Thyroid gland (tissue), 4 donors: ENCODE results near the gene LRBA. TPM values are rescaled to one million over a fixed set of nuclear protein-coding genes. Genes with fewer than 3 reads are reported as not detected.
"Not testable (repeated sequence)": the region's sequence is repeated elsewhere in the genome, so short reads cannot be mapped to it uniquely, and the experiment has no call there.

ENCODE experiments used
- DNase-seq, 2 donors: peaks; one replicate each; pipeline ENCODE4 v3.0.0-alpha.2; 2019
- H3K27ac ChIP-seq, 3 donors: fragments of 200-600 bp; sonication (generic); 1 replicate in 2 of 3; 2 replicates in 1 of 3; pipeline ENCODE4 v1.5.1; 2016 to 2019; ENCODE audit warnings: mild to moderate bottlenecking in 1 of 3, moderate library complexity in 1 of 3
- H3K27me3 ChIP-seq: fragments of 200-600 bp; sonication (generic); one replicate; pipeline ENCODE4 v1.5.1; 2019
- H3K36me3 ChIP-seq, 2 donors: fragments of 200-600 bp; sonication (generic); one replicate each; pipeline ENCODE4 v1.5.1; 2016 to 2019
- H3K4me1 ChIP-seq, 2 donors: fragments of 200-600 bp; sonication (generic); one replicate each; pipeline ENCODE4 v1.5.1; 2017 to 2019
- H3K4me3 ChIP-seq, 3 donors: fragments of 200-600 bp; sonication (generic); replicated peaks in 1 of 3; 1 replicate in 2 of 3; 2 replicates in 1 of 3; pipeline ENCODE4 v1.5.1; 2016; ENCODE audit warnings: mild to moderate bottlenecking in 1 of 3
- H3K9me3 ChIP-seq: fragments of 200-600 bp; sonication (generic); one replicate; pipeline ENCODE4 v1.5.1; 2017
- POLR2A ChIP-seq, 2 donors: fragments of 450-650 bp; IDR thresholded peaks; one replicate each; pipeline ENCODE4 v1.6.1; 2017; ENCODE audit warnings: antibody characterized with exemption in 2 of 2, mild to moderate bottlenecking in 2 of 2, moderate library complexity in 1 of 2
- WGBS, 2 donors: methylation state at CpG; one replicate each; pipeline ENCODE4 v1.1.5; 2017; 5-methylcytosine and 5-hydroxymethylcytosine counted together
- intact Hi-C: fragments of 100-400 bp; cut with DNase I; formaldehyde crosslinking; loops from one replicate; pipeline ENCODE4 v1.15.1; 2023
- total RNA-seq, 4 donors: library from RNA; depleted of rRNA; stranded (reverse); fragments of >200 nt; gene quantifications; one replicate each; pipeline ENCODE4 v1.2.3, GENCODE V29; 2016
- TF ChIP-seq, protein P1 (sequence below), 6 experiments: fragments of 200-600 bp in 3 of 6; fragments of 450-650 bp in 3 of 6; sonication (generic) in 3 of 6; IDR thresholded peaks; one replicate each; pipeline ENCODE4 v1.5.1; 2016 to 2019; ENCODE audit warnings: antibody characterized with exemption in 6 of 6, mild to moderate bottlenecking in 2 of 6, inconsistent platforms in 1 of 6, moderate library complexity in 1 of 6

LRBA gene
- total RNA-seq, 4 donors from 2014 or later = 98.9 to 127 (median 113) TPM

DNA sequence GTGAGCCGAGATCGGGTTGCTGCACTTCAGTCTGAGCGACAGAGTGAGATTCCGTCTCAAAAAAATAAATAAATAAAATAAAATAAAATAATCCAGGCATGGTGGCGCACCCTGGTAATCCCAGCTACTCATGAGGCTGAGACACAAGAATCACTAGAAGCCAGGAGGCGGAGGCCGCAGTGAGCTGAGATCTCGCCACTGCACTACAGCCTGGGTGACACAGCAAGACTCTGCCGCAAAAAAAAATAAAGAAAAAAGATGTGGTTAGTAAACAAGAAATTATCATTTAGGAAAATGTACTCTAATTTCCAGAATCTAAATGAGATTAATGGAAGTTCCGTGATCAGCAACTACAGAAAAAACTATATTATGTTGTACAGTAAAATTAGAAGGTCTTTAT, 14.5 kb upstream of the LRBA start:
- TF ChIP-seq, protein P1, sequence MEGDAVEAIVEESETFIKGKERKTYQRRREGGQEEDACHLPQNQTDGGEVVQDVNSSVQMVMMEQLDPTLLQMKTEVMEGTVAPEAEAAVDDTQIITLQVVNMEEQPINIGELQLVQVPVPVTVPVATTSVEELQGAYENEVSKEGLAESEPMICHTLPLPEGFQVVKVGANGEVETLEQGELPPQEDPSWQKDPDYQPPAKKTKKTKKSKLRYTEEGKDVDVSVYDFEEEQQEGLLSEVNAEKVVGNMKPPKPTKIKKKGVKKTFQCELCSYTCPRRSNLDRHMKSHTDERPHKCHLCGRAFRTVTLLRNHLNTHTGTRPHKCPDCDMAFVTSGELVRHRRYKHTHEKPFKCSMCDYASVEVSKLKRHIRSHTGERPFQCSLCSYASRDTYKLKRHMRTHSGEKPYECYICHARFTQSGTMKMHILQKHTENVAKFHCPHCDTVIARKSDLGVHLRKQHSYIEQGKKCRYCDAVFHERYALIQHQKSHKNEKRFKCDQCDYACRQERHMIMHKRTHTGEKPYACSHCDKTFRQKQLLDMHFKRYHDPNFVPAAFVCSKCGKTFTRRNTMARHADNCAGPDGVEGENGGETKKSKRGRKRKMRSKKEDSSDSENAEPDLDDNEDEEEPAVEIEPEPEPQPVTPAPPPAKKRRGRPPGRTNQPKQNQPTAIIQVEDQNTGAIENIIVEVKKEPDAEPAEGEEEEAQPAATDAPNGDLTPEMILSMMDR (IDR thresholded peaks at IDR 0.05) = no peak
- TF ChIP-seq POLR2A (IDR thresholded peaks at IDR 0.05) = no peak
- Histone ChIP-seq H3K9me3 (no peaks in the 10 kb centered on the region), H3K27me3 (no peaks in the 10 kb centered on the region), H3K27ac (no peak overlapping the region), H3K4me1 (no peaks in the 10 kb centered on the region), H3K4me3 (no peak overlapping the region), H3K36me3 (no peaks in the 10 kb centered on the region)
- no peak for DNase-seq
- intact Hi-C loops = no loop called here
- WGBS, 2 donors = 90 to 91% methylated on average over 10 of the region's 10 CpGs

DNA sequence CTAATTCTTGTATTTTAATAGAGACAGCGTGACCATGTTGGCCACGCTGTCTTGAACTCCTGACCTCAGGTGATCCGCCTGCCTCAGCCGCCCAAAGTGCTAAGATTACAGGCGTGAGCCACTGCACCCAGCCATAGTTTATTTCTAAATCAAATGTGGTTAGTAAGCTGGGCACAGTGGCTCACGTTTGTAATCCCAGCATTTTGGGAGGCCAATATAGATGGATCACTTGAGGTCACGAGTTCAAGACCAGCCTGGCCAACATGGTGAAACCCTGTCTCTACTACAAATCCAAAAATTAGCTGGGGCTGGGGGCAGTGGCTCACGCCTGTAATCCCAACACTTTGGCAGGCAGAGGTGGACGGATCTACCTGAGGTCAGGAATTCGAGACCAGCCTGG, 13.9 kb upstream of the LRBA start:
- H3K4me3 ChIP-seq, H3K27ac ChIP-seq, H3K4me1 ChIP-seq, intact Hi-C loops, H3K9me3 ChIP-seq, DNase-seq, H3K27me3 ChIP-seq, H3K36me3 ChIP-seq: not testable (repeated sequence)
- 80 to 85% methylated on average over 10 of the region's 10 CpGs for WGBS, 2 donors

DNA sequence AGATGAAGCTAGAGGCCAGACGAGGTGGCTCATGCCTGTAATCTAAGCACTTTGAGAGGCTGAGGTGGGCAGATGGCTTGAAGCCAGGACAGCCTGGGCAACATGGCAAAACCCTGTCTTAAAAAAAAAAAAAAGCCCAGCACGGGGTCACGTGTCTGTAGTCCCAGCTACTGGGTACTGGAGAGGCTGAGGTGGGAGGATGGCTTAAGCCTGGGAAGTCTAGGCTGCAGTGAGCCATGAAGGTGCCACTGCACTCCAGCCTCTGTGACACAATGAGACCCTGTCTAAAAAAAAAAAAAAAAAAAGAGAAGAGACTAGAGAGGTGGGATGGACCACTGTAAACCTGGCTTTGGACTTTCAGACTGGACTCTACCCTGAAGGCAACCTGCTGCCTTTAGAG, 10.7 kb upstream of the LRBA start:
- Histone ChIP-seq H3K36me3 (no peaks in the 10 kb centered on the region), H3K4me3 (no peak overlapping the region), H3K27ac (no peak overlapping the region), H3K9me3 (no peaks in the 10 kb centered on the region), H3K4me1 (no peaks in the 10 kb centered on the region), H3K27me3 (no peaks in the 10 kb centered on the region)
- WGBS, 2 donors = 52 to 61% methylated on average over 3 of the region's 3 CpGs
- no peak for DNase-seq
- TF ChIP-seq, protein P1 (IDR thresholded peaks at IDR 0.05) = no peak
- TF ChIP-seq POLR2A (IDR thresholded peaks at IDR 0.05) = no peak
- intact Hi-C loops = no loop called here

DNA sequence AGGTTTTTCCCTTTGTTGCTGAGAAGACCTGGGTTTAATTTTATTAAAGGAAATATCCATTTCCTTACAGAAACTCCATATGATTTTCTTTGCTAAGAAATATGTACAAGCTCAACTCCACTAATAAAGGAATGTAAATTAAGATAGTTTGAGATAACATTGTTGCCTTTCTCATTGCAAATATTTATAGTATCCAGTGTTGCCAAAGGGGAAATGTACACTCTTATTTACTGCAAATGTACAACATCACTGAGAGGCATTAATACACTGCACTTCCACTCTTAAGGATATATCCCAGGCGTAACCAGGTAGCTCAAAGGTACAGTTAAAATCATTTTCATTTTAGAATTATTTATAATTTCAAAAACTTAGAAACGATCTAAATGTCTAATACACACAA, 7.5 kb upstream of the LRBA start:
- Histone ChIP-seq H3K9me3 (no peaks in the 10 kb centered on the region), H3K27me3 (no peaks in the 10 kb centered on the region), H3K4me3 (no peak overlapping the region), H3K4me1 (no peaks in the 10 kb centered on the region), H3K36me3 (no peaks in the 10 kb centered on the region), H3K27ac (no peak overlapping the region)
- TF ChIP-seq POLR2A (IDR thresholded peaks at IDR 0.05) = no peak
- TF ChIP-seq, protein P1 (IDR thresholded peaks at IDR 0.05) = no peak
- no peak for DNase-seq
- intact Hi-C loops = no loop called here
- WGBS, 2 donors = 85 to 90% methylated on average over 2 of the region's 2 CpGs

DNA sequence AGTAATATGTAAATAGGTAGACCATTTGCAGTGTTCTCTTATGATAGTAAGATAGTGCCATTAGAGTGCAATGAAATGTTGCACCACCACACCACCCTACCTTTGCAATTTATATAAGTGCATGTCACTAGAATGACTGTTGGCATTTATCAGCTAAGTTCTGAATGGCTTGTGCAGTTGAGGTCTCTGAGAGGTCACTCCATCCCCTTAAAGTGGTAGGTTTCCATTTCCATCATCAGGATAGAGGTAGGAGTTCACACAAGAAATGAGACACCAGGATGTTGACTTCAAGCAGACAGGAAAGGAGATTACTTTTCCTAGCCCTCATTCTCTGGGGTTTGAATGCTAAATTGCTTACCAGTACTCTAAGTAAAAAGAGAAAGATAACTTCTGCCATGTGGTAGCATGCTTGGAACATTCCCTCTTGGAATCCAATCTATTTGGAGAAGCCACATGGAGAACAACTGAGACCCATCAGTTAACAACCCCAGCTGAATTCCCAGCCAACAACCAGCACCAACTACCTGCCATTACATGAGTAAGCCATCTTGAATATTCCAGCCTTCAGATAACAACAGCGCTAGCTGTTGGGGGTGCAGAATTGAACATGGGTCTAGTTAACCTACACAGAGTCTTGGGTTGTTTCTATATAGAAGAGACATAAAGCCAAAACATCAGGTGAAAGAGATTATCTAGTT, 6.7 kb upstream of the LRBA start:
- no peak for DNase-seq
- WGBS, 2 donors = 96 to 100% methylated on average over 1 of the region's 1 CpG
- no peaks in the 10 kb centered on the region for H3K27me3 ChIP-seq
- H3K27ac ChIP-seq = no peak overlapping the region
- no peaks in the 10 kb centered on the region for H3K4me1 ChIP-seq
- H3K36me3 ChIP-seq = no peaks in the 10 kb centered on the region
- TF ChIP-seq, protein P1 (IDR thresholded peaks at IDR 0.05) = no peak
- TF ChIP-seq POLR2A (IDR thresholded peaks at IDR 0.05) = no peak
- H3K9me3 ChIP-seq = no peaks in the 10 kb centered on the region
- intact Hi-C loops = no loop called here
- no peak overlapping the region for H3K4me3 ChIP-seq
